CD4-positive, alpha-beta T cell (primary cell): ENCODE results near the gene COX8C. TPM values are rescaled to one million over a fixed set of nuclear protein-coding genes. Genes with fewer than 3 reads are reported as not detected.

Experiments
- ATAC-seq: fragments of 200-7000 bp; cut with Tn5 transposase; one replicate; pipeline ENCODE4 v1.10.0; 2022; ENCODE audit warnings: mild to moderate bottlenecking; ENCODE audit not compliant: poor library complexity
- CTCF ChIA-PET: fragments of 350-600 bp; sonication (Branson Sonifier 250); formaldehyde crosslinking; loops from one replicate; lab custom pipeline; 2021; ENCODE audit warnings: antibody characterized with exemption, inconsistent platforms; lab: Charles Lee
- POLR2A ChIA-PET: fragments of 350-600 bp; sonication (Branson Sonifier 250); formaldehyde crosslinking; loops from one replicate; lab custom pipeline; 2021; ENCODE audit warnings: antibody characterized with exemption, inconsistent platforms; lab: Charles Lee
- DNase-seq, 14 experiments: peaks; one replicate each; pipeline ENCODE4 v3.0.0-alpha.2; 2013 to 2020; ENCODE audit warnings: mixed read lengths in 2 of 14
- H3K27ac ChIP-seq, 2 donors: one replicate each; pipeline versions ENCODE4 v1.5.1 to v1.7.0; 2013; ENCODE audit warnings: low read length in 2 of 2, low read depth in 1 of 2, mild to moderate bottlenecking in 1 of 2
- H3K27me3 ChIP-seq, 2 experiments: 1 replicate in 1 of 2; 2 replicates in 1 of 2; pipeline versions ENCODE4 v1.6.1 to v1.7.0; 2013; ENCODE audit warnings: low read length in 2 of 2, control low read depth in 1 of 2, mild to moderate bottlenecking in 1 of 2, moderate library complexity in 1 of 2; ENCODE audit not compliant: insufficient read depth in 2 of 2, control insufficient read depth in 1 of 2
- H3K36me3 ChIP-seq: one replicate; pipeline ENCODE4 v1.6.1; 2013; ENCODE audit warnings: low read length, control low read depth; ENCODE audit not compliant: insufficient read depth
- H3K4me1 ChIP-seq: one replicate; pipeline ENCODE4 v1.6.1; 2013; ENCODE audit warnings: low read length, control low read depth; ENCODE audit not compliant: insufficient read depth
- H3K4me3 ChIP-seq: one replicate; pipeline ENCODE4 v1.5.1; 2013; ENCODE audit warnings: mild to moderate bottlenecking, low read length, moderate library complexity
- H3K9me3 ChIP-seq, 2 experiments: 1 replicate in 1 of 2; 2 replicates in 1 of 2; pipeline versions ENCODE4 v1.6.1 to v1.7.0; 2013; ENCODE audit warnings: low read length in 2 of 2, mild to moderate bottlenecking in 2 of 2, control low read depth in 1 of 2, moderate library complexity in 1 of 2; ENCODE audit not compliant: control insufficient read depth in 1 of 2, insufficient read depth in 1 of 2
- H3K27ac Mint-ChIP-seq: one replicate; pipeline ENCODE4 v1.8.0; 2020; ENCODE audit warnings: mixed read lengths
- H3K27me3 Mint-ChIP-seq: one replicate; pipeline ENCODE4 v1.8.0; 2021; ENCODE audit warnings: mixed read lengths
- H3K36me3 Mint-ChIP-seq: one replicate; pipeline ENCODE4 v1.8.0; 2021; ENCODE audit warnings: low read depth, mixed read lengths
- H3K4me1 Mint-ChIP-seq: one replicate; pipeline ENCODE4 v1.8.0; 2021; ENCODE audit warnings: low read depth, mixed read lengths
- H3K4me3 Mint-ChIP-seq: one replicate; pipeline ENCODE4 v1.8.0; 2020; ENCODE audit warnings: mild to moderate bottlenecking, mixed read lengths
- H3K9me3 Mint-ChIP-seq: one replicate; pipeline ENCODE4 v1.8.0; 2020; ENCODE audit warnings: mixed read lengths
- intact Hi-C, 2 experiments: fragments of 100-400 bp; cut with DNase I in 1 of 2; cut with micrococcal nuclease in 1 of 2; formaldehyde crosslinking; loops; one replicate each; pipeline versions ENCODE4 v1.15.1 to v1.9.0; 2023 to 2025; cut with DNase I, micrococcal nuclease
- total RNA-seq, 174 experiments: library from RNA in 2 of 174; stranded (reverse) in 2 of 174; gene quantifications; one replicate each; pipeline ENCODE4 v1.2.3 and lab custom pipeline; 2021 to 2026
- TF ChIP-seq, protein P1 (sequence below): fragments of 200-600 bp; IDR thresholded peaks from one replicate; pipeline ENCODE4 v1.8.0; 2022; ENCODE audit warnings: antibody characterized with exemption, mild to moderate bottlenecking

The COX8C gene
- total RNA-seq, 2 experiments from 2014 or later: not detected

DNA sequence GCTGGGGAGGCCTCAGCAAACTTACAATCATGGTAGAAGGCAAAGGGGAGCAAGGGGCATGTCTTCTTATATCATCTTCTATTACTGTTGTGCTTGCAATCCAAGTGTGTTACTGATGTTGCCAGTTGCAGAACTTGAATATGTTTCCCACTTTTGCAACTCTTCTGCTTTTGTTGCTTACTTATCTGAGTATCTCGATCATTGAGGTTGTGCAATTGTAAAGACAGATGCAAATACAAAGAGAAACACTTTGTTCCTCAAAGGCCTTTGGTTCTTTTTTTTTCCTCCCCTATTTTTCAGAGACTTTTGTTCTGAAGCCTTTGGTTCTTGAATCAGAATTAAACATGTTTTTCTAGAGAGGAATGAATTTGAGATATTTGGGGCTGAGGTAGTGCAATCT lies 3.7 kb upstream of the COX8C start:
- Histone ChIP-seq H3K9me3 (peaks cover 6 to 15% of the 10 kb centered on the region in 2 experiments), H3K4me1 (no peaks in the 10 kb centered on the region), H3K27me3 (peaks cover 0 to 2% of the 10 kb centered on the region in 2 experiments), H3K36me3 (no peaks in the 10 kb centered on the region), H3K27ac (no peak overlapping the region), H3K4me3 (no peak overlapping the region)
- TF ChIP-seq, protein P1, sequence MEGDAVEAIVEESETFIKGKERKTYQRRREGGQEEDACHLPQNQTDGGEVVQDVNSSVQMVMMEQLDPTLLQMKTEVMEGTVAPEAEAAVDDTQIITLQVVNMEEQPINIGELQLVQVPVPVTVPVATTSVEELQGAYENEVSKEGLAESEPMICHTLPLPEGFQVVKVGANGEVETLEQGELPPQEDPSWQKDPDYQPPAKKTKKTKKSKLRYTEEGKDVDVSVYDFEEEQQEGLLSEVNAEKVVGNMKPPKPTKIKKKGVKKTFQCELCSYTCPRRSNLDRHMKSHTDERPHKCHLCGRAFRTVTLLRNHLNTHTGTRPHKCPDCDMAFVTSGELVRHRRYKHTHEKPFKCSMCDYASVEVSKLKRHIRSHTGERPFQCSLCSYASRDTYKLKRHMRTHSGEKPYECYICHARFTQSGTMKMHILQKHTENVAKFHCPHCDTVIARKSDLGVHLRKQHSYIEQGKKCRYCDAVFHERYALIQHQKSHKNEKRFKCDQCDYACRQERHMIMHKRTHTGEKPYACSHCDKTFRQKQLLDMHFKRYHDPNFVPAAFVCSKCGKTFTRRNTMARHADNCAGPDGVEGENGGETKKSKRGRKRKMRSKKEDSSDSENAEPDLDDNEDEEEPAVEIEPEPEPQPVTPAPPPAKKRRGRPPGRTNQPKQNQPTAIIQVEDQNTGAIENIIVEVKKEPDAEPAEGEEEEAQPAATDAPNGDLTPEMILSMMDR: no peak
- ATAC-seq (no peak), DNase-seq (no peak)
- no peaks in the 10 kb centered on the region for H3K36me3 Mint-ChIP-seq
- intact Hi-C loops: no loop called here
- H3K4me1 Mint-ChIP-seq: no peaks in the 10 kb centered on the region
- POLR2A ChIA-PET: no interaction called here
- H3K27ac Mint-ChIP-seq: no peak overlapping the region
- no peaks in the 10 kb centered on the region for H3K27me3 Mint-ChIP-seq
- H3K9me3 Mint-ChIP-seq: no peaks in the 10 kb centered on the region
- H3K4me3 Mint-ChIP-seq: no peak overlapping the region
- CTCF ChIA-PET: no interaction called here

DNA sequence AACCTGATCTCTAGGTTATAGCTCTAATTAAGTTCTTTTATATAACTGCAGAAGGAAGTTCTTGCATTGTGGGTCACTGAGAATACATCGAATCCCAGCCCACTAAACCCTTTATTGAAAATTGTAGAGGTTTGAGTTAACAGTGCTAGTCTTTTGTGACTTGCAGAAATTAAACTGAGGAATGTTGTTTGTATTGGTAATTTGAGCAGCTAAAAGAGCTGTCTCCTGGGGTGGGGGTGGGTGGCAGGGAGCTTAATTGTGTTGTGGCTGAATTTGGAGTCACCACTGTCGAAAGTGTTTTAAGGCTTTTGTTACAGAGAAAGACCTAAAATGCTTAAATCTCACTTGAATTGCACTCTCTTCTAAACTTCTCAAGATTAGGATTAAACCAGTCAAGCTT lies 3.2 kb upstream of the COX8C start:
- H3K9me3 Mint-ChIP-seq: no peaks in the 10 kb centered on the region
- no peak overlapping the region for H3K27ac Mint-ChIP-seq
- CTCF ChIA-PET: no interaction called here
- Histone ChIP-seq H3K27ac (no peak overlapping the region), H3K4me3 (no peak overlapping the region), H3K27me3 (peaks cover 0 to 2% of the 10 kb centered on the region in 2 experiments), H3K36me3 (no peaks in the 10 kb centered on the region), H3K9me3 (peaks cover 6 to 15% of the 10 kb centered on the region in 2 experiments), H3K4me1 (no peaks in the 10 kb centered on the region)
- no peaks in the 10 kb centered on the region for H3K36me3 Mint-ChIP-seq
- no peaks in the 10 kb centered on the region for H3K4me1 Mint-ChIP-seq
- no peaks in the 10 kb centered on the region for H3K27me3 Mint-ChIP-seq
- intact Hi-C loops: no loop called here
- no peak for ATAC-seq
- TF ChIP-seq, protein P1: no peak
- no peak for DNase-seq
- POLR2A ChIA-PET: no interaction called here
- no peak overlapping the region for H3K4me3 Mint-ChIP-seq

DNA sequence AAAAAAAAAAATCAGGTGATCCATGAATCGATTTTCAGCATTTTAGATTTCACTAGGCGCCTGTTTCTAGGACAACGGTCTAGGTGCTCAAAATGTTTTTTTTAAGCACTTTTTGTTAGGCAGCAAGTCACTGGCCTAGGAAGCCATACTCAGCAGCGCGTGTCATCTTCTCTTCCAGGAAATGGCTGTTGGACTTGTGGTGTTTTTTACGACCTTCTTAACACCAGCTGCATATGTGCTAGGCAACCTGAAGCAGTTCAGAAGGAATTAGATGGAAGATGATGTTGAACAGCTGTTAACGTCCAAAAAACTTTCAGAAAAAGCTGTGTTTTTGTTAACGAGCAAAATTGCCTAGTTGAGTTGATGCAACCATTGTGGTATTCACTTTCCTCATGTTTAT lies 868 bp downstream of the COX8C start:
- POLR2A ChIA-PET: no interaction called here
- H3K4me3 ChIP-seq: no peak overlapping the region
- intact Hi-C loops: no loop called here
- H3K4me1 Mint-ChIP-seq: no peaks in the 10 kb centered on the region
- H3K36me3 ChIP-seq: no peaks in the 10 kb centered on the region
- H3K27me3 ChIP-seq: no peaks in the 10 kb centered on the region
- TF ChIP-seq, protein P1: no peak
- no peak overlapping the region for H3K4me3 Mint-ChIP-seq
- no peak for ATAC-seq
- CTCF ChIA-PET: no interaction called here
- no peak for DNase-seq
- peaks cover 0 to 8% of the 10 kb centered on the region in 2 experiments for H3K9me3 ChIP-seq
- H3K27ac ChIP-seq: no peak overlapping the region
- no peaks in the 10 kb centered on the region for H3K9me3 Mint-ChIP-seq
- H3K36me3 Mint-ChIP-seq: no peaks in the 10 kb centered on the region
- H3K27ac Mint-ChIP-seq: no peak overlapping the region
- no peaks in the 10 kb centered on the region for H3K27me3 Mint-ChIP-seq
- no peaks in the 10 kb centered on the region for H3K4me1 ChIP-seq
